Duodenal mucosa (tissue), 2 donors: ENCODE results near the gene CASP5.
A peak's percentile ranks its signal among the peaks of the same experiment; 100 is the strongest.

ENCODE experiments used
- H3K27ac ChIP-seq: one replicate; pipeline ENCODE4 v1.7.0; 2013; ENCODE audit warnings: low read depth, low read length
- H3K27me3 ChIP-seq, 2 donors: one replicate each; pipeline ENCODE4 v1.7.0; 2013; ENCODE audit warnings: low read length in 2 of 2, control low read depth in 1 of 2; ENCODE audit not compliant: insufficient read depth in 2 of 2, control insufficient read depth in 1 of 2
- H3K36me3 ChIP-seq, 2 donors: one replicate each; pipeline ENCODE4 v1.7.0; 2013; ENCODE audit warnings: low read length in 2 of 2, control low read depth in 1 of 2; ENCODE audit not compliant: insufficient read depth in 2 of 2, control insufficient read depth in 1 of 2
- H3K4me1 ChIP-seq, 2 donors: one replicate each; pipeline ENCODE4 v1.7.0; 2013; ENCODE audit warnings: low read length in 2 of 2, control low read depth in 1 of 2; ENCODE audit not compliant: insufficient read depth in 2 of 2, control insufficient read depth in 1 of 2
- H3K4me3 ChIP-seq, 2 donors: one replicate each; pipeline ENCODE4 v1.7.0; 2013; ENCODE audit warnings: low read length in 2 of 2, low read depth in 1 of 2
- H3K9ac ChIP-seq, 2 donors: one replicate each; pipeline ENCODE4 v1.7.0; 2013; ENCODE audit warnings: low read length in 2 of 2, low read depth in 1 of 2
- H3K9me3 ChIP-seq, 2 donors: one replicate each; pipeline ENCODE4 v1.7.0; 2013; ENCODE audit warnings: low read length in 2 of 2, control low read depth in 1 of 2; ENCODE audit not compliant: control insufficient read depth in 1 of 2

The CASP5 gene

GRCh38 chr11:105033781-105034180 is 10.8 kb upstream of the CASP5 start:
- H3K27me3 ChIP-seq: no peaks in the 10 kb centered on the region
- H3K9ac ChIP-seq: peak overlapping the region; percentile 51 to 73
- H3K9me3 ChIP-seq: no peaks in the 10 kb centered on the region
- H3K4me1 ChIP-seq: peaks cover 22 to 34% of the 10 kb centered on the region in 2 donors
- H3K27ac ChIP-seq: no peak overlapping the region
- peak overlapping the region; percentile 72 to 82 for H3K4me3 ChIP-seq
- H3K36me3 ChIP-seq: peaks cover 17 to 25% of the 10 kb centered on the region in 2 donors

DNA sequence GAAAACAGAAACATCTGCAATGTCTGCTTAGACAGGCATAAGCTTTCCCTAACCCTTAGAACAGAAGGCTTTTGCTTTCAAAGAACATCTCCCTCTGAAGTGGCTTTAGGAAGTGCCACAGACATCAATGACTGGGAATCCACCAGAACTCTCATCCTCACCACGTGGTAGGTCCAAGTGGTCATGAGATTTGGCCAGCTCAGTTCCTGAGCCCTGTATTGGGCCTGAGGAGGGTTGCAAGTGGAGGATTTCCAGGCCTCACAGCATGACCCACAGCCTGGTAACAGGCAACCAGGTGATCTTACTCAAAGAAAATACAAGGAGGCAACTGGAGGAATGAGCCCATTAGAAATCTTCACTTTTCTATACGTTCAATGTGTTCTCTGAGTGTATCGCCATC is 10.4 kb upstream of the CASP5 start:
- peak overlapping the region; percentile 34 for H3K27ac ChIP-seq
- H3K9ac ChIP-seq: peak overlapping the region; percentile 51 to 73
- H3K27me3 ChIP-seq: no peaks in the 10 kb centered on the region
- H3K36me3 ChIP-seq: peaks cover 17 to 28% of the 10 kb centered on the region in 2 donors
- peak overlapping the region; percentile 72 to 82 for H3K4me3 ChIP-seq
- H3K4me1 ChIP-seq: peaks cover 25 to 37% of the 10 kb centered on the region in 2 donors
- H3K9me3 ChIP-seq: no peaks in the 10 kb centered on the region

GRCh38 chr11:105032495-105032894 is 9.5 kb upstream of the CASP5 start:
- Histone ChIP-seq H3K9ac (peak overlapping the region in 1 of 2 donors; percentile 73), H3K36me3 (peaks cover 17 to 28% of the 10 kb centered on the region in 2 donors), H3K9me3 (no peaks in the 10 kb centered on the region), H3K27me3 (no peaks in the 10 kb centered on the region), H3K27ac (no peak overlapping the region), H3K4me3 (peak overlapping the region; percentile 72 to 82), H3K4me1 (peaks cover 25 to 41% of the 10 kb centered on the region in 2 donors)

DNA sequence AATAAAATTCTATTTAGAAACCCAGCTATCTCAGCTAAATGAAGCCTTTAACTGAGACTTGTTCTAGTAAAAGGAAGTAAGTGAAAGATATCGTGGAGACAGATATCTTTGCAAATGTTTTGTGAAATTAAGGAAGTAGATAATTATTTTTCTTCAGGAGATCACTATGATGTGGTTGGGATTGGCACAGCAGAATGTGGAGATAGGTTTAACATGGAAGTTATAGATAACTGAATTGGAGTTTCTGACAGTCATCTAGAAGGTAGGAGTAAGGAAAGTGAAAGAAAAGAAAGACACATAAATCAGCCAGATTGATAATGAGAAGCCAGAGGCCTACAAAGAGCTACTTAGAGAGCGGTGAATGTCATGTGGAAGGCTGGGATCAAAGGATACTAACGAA is 4.7 kb upstream of the CASP5 start:
- Histone ChIP-seq H3K27ac (no peak overlapping the region), H3K27me3 (no peaks in the 10 kb centered on the region), H3K9ac (no peak overlapping the region), H3K36me3 (peaks cover 22 to 45% of the 10 kb centered on the region in 2 donors), H3K4me3 (no peak overlapping the region), H3K9me3 (no peaks in the 10 kb centered on the region), H3K4me1 (peaks cover 16 to 37% of the 10 kb centered on the region in 2 donors)

- peaks cover 10 to 26% of the 10 kb centered on the region in 2 donors for H3K36me3 ChIP-seq
- H3K4me1 ChIP-seq: peaks cover 9 to 22% of the 10 kb centered on the region in 2 donors
- no peak overlapping the region for H3K27ac ChIP-seq
- no peak overlapping the region for H3K4me3 ChIP-seq
- H3K9ac ChIP-seq: no peak overlapping the region
- H3K27me3 ChIP-seq: no peaks in the 10 kb centered on the region
- H3K9me3 ChIP-seq: no peaks in the 10 kb centered on the region
Measured at GRCh38 chr11:105024394-105024793, 1.4 kb upstream of the CASP5 start.

DNA sequence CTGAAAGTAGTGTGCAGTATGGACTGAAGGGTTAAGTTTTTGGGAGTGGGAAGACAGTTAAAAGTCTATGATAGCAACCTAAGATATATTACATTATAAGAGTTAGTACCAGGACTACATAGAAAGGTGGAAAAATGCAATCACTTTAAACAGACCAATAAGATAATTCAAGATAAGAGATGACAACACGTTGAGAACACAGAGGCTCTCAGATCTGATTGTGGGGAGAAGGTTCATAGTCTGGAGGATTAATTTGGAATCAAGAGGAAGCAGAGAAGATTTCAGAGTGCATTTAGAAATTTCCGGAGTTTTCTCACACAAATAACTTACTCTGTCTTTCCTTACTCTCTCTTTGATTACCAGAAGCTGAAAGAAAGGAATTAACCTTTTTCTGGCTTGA is 441 bp downstream of the CASP5 start:
- Histone ChIP-seq H3K9me3 (no peaks in the 10 kb centered on the region), H3K4me3 (peak overlapping the region in 1 of 2 donors; percentile 24), H3K4me1 (peaks cover 3 to 9% of the 10 kb centered on the region in 2 donors), H3K27ac (no peak overlapping the region), H3K9ac (no peak overlapping the region), H3K27me3 (no peaks in the 10 kb centered on the region), H3K36me3 (peaks cover 5 to 17% of the 10 kb centered on the region in 2 donors)

- no peaks in the 10 kb centered on the region for H3K4me1 ChIP-seq
- no peak overlapping the region for H3K4me3 ChIP-seq
- H3K27me3 ChIP-seq: no peaks in the 10 kb centered on the region
- H3K9ac ChIP-seq: no peak overlapping the region
- H3K9me3 ChIP-seq: no peaks in the 10 kb centered on the region
- H3K27ac ChIP-seq: no peak overlapping the region
- no peaks in the 10 kb centered on the region for H3K36me3 ChIP-seq
Measured at GRCh38 chr11:105007463-105007862, 15.5 kb downstream of the CASP5 start.

GRCh38 chr11:105005451-105005845 is 17.5 kb downstream of the CASP5 start:
- no peak overlapping the region for H3K27ac ChIP-seq
- no peaks in the 10 kb centered on the region for H3K36me3 ChIP-seq

GRCh38 chr11:105004021-105004420 is 18.9 kb downstream of the CASP5 start:
- Histone ChIP-seq H3K9me3 (no peaks in the 10 kb centered on the region), H3K9ac (no peak overlapping the region), H3K27ac (no peak overlapping the region), H3K4me1 (no peaks in the 10 kb centered on the region), H3K27me3 (no peaks in the 10 kb centered on the region), H3K4me3 (no peak overlapping the region), H3K36me3 (no peaks in the 10 kb centered on the region)

More at GRCh38 chr11:105005451-105005845, 17.5 kb downstream of the CASP5 start:
- no peak overlapping the region for H3K4me3 ChIP-seq
- H3K27me3 ChIP-seq: no peaks in the 10 kb centered on the region
- H3K9me3 ChIP-seq: no peaks in the 10 kb centered on the region
- no peaks in the 10 kb centered on the region for H3K4me1 ChIP-seq
- no peak overlapping the region for H3K9ac ChIP-seq

GRCh38 chr11:105003151-105003550 is 19.8 kb downstream of the CASP5 start:
- H3K9ac ChIP-seq: no peak overlapping the region
- H3K36me3 ChIP-seq: no peaks in the 10 kb centered on the region
- H3K9me3 ChIP-seq: no peaks in the 10 kb centered on the region
- no peaks in the 10 kb centered on the region for H3K4me1 ChIP-seq
- no peaks in the 10 kb centered on the region for H3K27me3 ChIP-seq
- H3K4me3 ChIP-seq: no peak overlapping the region
- H3K27ac ChIP-seq: no peak overlapping the region

- Histone ChIP-seq H3K27me3 (no peaks in the 10 kb centered on the region), H3K36me3 (no peaks in the 10 kb centered on the region), H3K4me3 (no peak overlapping the region), H3K27ac (no peak overlapping the region), H3K9me3 (no peaks in the 10 kb centered on the region), H3K4me1 (no peaks in the 10 kb centered on the region), H3K9ac (no peak overlapping the region)
Measured at GRCh38 chr11:105000797-105001196, 22.2 kb downstream of the CASP5 start.
